HepG2 (cell line): ENCODE measurements around the gene NOL11.

Experiments used
- BHLHE40 ChIP-seq: IDR thresholded peaks from 2 replicates; pipeline ENCODE4 v1.6.1; 2011; ENCODE audit warnings: low read length, improper control_type of control experiment
- FOSL2 ChIP-seq: sonication (generic); formaldehyde crosslinking; IDR thresholded peaks from 2 replicates; pipeline ENCODE4 v1.4.0; 2020; ENCODE audit warnings: missing genetic modification reagents
- FOXC1 ChIP-seq: sonication (generic); formaldehyde crosslinking; IDR thresholded peaks from 2 replicates; pipeline ENCODE4 v1.8.0; 2022; ENCODE audit warnings: mild to moderate bottlenecking, missing genetic modification reagents, borderline replicate concordance
- NFATC3 ChIP-seq: sonication (generic); formaldehyde crosslinking; IDR thresholded peaks from 2 replicates; pipeline ENCODE4 v1.5.1; 2020; ENCODE audit warnings: mild to moderate bottlenecking, missing genetic modification reagents
- POLR2AphosphoS2 ChIP-seq: IDR thresholded peaks from 2 replicates; pipeline ENCODE4 v1.6.1; 2011; ENCODE audit warnings: low read depth, low read length, improper control_type of control experiment
- RXRA ChIP-seq: sonication (generic); formaldehyde crosslinking; IDR thresholded peaks from 2 replicates; pipeline ENCODE4 v1.5.1; 2020; ENCODE audit warnings: missing genetic modification reagents
- SRSF9 ChIP-seq: fragments of 200-400 bp; formaldehyde crosslinking; IDR thresholded peaks from 2 replicates; pipeline ENCODE4 v1.6.1; 2018; ENCODE audit warnings: borderline replicate concordance, mild to moderate bottlenecking, low read depth, low read length; ENCODE audit not compliant: insufficient read depth, poor library complexity, severe bottlenecking
- TAF1 ChIP-seq: sonication (generic); formaldehyde crosslinking; IDR thresholded peaks from 2 replicates; pipeline ENCODE4 v1.4.0; 2020; ENCODE audit warnings: missing genetic modification reagents
- ZNF776 ChIP-seq: sonication (generic); formaldehyde crosslinking; IDR thresholded peaks from 2 replicates; pipeline ENCODE4 v1.4.0; 2020; ENCODE audit warnings: mild to moderate bottlenecking, missing genetic modification reagents
- ZNF788 ChIP-seq: sonication (generic); formaldehyde crosslinking; IDR thresholded peaks from 2 replicates; pipeline ENCODE4 v1.5.0; 2020; ENCODE audit warnings: mild to moderate bottlenecking, missing genetic modification reagents, borderline replicate concordance
- TF ChIP-seq, protein P1 (sequence below): sonication (generic); formaldehyde crosslinking; IDR thresholded peaks from 2 replicates; pipeline ENCODE4 v1.8.0; 2022; ENCODE audit warnings: mild to moderate bottlenecking, missing genetic modification reagents, borderline replicate concordance
- TF ChIP-seq, protein P2 (sequence below): sonication (generic); formaldehyde crosslinking; IDR thresholded peaks from 2 replicates; pipeline ENCODE4 v1.5.0; 2020; ENCODE audit warnings: mild to moderate bottlenecking, missing genetic modification reagents, moderate library complexity
- TF ChIP-seq, protein P3 (sequence below): sonication (generic); formaldehyde crosslinking; IDR thresholded peaks from 2 replicates; pipeline ENCODE4 v1.5.1; 2020; ENCODE audit warnings: mild to moderate bottlenecking, missing genetic modification reagents, moderate library complexity

DNA sequence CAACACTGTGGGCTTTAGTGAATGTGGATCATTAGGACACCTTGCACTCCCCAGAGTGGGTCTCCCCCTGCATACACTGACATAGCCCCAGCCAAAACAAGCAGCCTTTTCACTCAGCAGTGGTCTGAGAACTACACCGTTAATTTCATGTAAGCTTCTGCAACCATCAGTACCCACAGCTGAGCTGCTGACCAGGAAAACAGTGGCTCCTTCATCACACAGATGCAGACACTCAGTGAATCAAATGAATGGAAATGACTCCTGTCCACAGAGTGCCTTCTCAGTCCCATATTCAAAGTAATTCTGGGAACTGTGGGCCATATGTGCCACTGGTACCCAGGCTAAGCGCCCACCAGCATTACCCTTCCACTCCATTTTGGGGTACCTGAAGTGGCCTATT, 39.3 kb upstream of the NOL11 start:
- TF ChIP-seq FOSL2 (no peak), NFATC3 (CRISPR knock-in tag) (no peak), BHLHE40 (no peak), SRSF9 (no peak), RXRA (CRISPR knock-in tag) (no peak), ZNF776 (no peak), TAF1 (CRISPR knock-in tag) (no peak), ZNF788 (no peak), POLR2AphosphoS2 (no peak), FOXC1 (CRISPR knock-in tag) (no peak)
- TF ChIP-seq, protein P1, sequence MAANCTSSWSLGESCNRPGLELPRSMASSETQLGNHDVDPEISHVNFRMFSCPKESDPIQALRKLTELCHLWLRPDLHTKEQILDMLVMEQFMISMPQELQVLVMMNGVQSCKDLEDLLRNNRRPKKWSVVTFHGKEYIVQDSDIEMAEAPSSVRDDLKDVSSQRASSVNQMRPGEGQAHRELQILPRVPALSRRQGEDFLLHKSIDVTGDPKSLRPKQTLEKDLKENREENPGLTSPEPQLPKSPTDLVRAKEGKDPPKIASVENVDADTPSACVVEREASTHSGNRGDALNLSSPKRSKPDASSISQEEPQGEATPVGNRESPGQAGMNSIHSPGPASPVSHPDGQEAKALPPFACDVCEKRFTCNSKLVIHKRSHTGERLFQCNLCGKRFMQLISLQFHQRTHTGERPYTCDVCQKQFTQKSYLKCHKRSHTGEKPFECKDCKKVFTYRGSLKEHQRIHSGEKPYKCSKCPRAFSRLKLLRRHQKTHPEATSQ (CRISPR knock-in tag), result no peak
- TF ChIP-seq, protein P2, sequence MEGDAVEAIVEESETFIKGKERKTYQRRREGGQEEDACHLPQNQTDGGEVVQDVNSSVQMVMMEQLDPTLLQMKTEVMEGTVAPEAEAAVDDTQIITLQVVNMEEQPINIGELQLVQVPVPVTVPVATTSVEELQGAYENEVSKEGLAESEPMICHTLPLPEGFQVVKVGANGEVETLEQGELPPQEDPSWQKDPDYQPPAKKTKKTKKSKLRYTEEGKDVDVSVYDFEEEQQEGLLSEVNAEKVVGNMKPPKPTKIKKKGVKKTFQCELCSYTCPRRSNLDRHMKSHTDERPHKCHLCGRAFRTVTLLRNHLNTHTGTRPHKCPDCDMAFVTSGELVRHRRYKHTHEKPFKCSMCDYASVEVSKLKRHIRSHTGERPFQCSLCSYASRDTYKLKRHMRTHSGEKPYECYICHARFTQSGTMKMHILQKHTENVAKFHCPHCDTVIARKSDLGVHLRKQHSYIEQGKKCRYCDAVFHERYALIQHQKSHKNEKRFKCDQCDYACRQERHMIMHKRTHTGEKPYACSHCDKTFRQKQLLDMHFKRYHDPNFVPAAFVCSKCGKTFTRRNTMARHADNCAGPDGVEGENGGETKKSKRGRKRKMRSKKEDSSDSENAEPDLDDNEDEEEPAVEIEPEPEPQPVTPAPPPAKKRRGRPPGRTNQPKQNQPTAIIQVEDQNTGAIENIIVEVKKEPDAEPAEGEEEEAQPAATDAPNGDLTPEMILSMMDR (CRISPR knock-in tag), result no peak
- TF ChIP-seq, protein P3, sequence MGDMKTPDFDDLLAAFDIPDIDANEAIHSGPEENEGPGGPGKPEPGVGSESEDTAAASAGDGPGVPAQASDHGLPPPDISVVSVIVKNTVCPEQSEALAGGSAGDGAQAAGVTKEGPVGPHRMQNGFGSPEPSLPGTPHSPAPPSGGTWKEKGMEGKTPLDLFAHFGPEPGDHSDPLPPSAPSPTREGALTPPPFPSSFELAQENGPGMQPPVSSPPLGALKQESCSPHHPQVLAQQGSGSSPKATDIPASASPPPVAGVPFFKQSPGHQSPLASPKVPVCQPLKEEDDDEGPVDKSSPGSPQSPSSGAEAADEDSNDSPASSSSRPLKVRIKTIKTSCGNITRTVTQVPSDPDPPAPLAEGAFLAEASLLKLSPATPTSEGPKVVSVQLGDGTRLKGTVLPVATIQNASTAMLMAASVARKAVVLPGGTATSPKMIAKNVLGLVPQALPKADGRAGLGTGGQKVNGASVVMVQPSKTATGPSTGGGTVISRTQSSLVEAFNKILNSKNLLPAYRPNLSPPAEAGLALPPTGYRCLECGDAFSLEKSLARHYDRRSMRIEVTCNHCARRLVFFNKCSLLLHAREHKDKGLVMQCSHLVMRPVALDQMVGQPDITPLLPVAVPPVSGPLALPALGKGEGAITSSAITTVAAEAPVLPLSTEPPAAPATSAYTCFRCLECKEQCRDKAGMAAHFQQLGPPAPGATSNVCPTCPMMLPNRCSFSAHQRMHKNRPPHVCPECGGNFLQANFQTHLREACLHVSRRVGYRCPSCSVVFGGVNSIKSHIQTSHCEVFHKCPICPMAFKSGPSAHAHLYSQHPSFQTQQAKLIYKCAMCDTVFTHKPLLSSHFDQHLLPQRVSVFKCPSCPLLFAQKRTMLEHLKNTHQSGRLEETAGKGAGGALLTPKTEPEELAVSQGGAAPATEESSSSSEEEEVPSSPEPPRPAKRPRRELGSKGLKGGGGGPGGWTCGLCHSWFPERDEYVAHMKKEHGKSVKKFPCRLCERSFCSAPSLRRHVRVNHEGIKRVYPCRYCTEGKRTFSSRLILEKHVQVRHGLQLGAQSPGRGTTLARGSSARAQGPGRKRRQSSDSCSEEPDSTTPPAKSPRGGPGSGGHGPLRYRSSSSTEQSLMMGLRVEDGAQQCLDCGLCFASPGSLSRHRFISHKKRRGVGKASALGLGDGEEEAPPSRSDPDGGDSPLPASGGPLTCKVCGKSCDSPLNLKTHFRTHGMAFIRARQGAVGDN, result no peak
